ENCODE data around the gene IFT20. TPM values are rescaled to one million over a fixed set of nuclear protein-coding genes. Genes with fewer than 3 reads are reported as not detected.

IFT20 gene
- total and polyA plus RNA-seq, 12 donors = 8.5 to 38.2 (median 11.2) TPM

- H3K4me1 ChIP-seq = peaks cover 4 to 40% (median 29%) of the 10 kb centered on the region in 9 donors
- no peak for DNase-seq
- H3K9me3 ChIP-seq = no peaks in the 10 kb centered on the region
- ATAC-seq = peak in 3 of 8 donors; percentile 1 to 17 (median 7)
- H3K36me3 ChIP-seq = peaks cover 0 to 6% (median 0%) of the 10 kb centered on the region in 9 donors
- peak overlapping the region; percentile 48 to 78 (median 66) for H3K4me3 ChIP-seq
- peaks cover 0 to 22% (median 0%) of the 10 kb centered on the region in 7 donors for H3K27me3 ChIP-seq
- 9% methylated on average over 53 of the region's 53 CpGs for WGBS, 2 donors
- peak overlapping the region in 9 of 10 donors; percentile 61 to 85 (median 79) for H3K27ac ChIP-seq
- intact Hi-C loops (cut with DNase I) = no loop called here
- no peak for TF ChIP-seq CTCF (IDR thresholded peaks at IDR 0.05)
Observed at GRCh38 chr17:28372203-28372944, 37.1 kb upstream of the IFT20 start.

GRCh38 chr17:28371245-28372202, 36.3 kb upstream of the IFT20 start, which contains the start of gene SARM1:
TSS of gene SARM1 (plus strand) at chr17:28371694. CDS start at chr17:28372033, 339 bp downstream.
- WGBS, 2 donors = 1% methylated on average over 68 to 80 of the region's 80 CpGs
- H3K9me3 ChIP-seq = no peaks in the 10 kb centered on the region
- intact Hi-C loops (cut with DNase I) = no loop called here
- DNase-seq (peak; percentile 90 to 92), ATAC-seq (peak; percentile 83 to 93 (median 88))
- peaks cover 0 to 6% (median 0%) of the 10 kb centered on the region in 9 donors for H3K36me3 ChIP-seq
- H3K27me3 ChIP-seq = peaks cover 0 to 22% (median 0%) of the 10 kb centered on the region in 7 donors
- no peak for TF ChIP-seq CTCF (IDR thresholded peaks at IDR 0.05)
- H3K27ac ChIP-seq = peak within 1 kb of the TSS; percentile 4 to 85 (median 79)
- H3K4me1 ChIP-seq = peaks cover 4 to 40% (median 29%) of the 10 kb centered on the region in 9 donors
- H3K4me3 ChIP-seq = peak within 1 kb of the TSS; percentile 48 to 78 (median 66)

GRCh38 chr17:28370744-28371103, 35.5 kb upstream of the IFT20 start:
- no peak for TF ChIP-seq CTCF (IDR thresholded peaks at IDR 0.05)
- 84 to 88% methylated on average over 1 of the region's 1 CpG for WGBS, 2 donors
- Histone ChIP-seq H3K9me3 (no peaks in the 10 kb centered on the region), H3K27me3 (peaks cover 0 to 22% (median 0%) of the 10 kb centered on the region in 7 donors), H3K27ac (peak overlapping the region; percentile 4 to 85 (median 79)), H3K36me3 (peaks cover 0 to 6% (median 0%) of the 10 kb centered on the region in 9 donors), H3K4me3 (peak overlapping the region in 7 of 10 donors; percentile 64 to 78 (median 68)), H3K4me1 (peaks cover 4 to 40% (median 29%) of the 10 kb centered on the region in 9 donors)
- ATAC-seq (no peak), DNase-seq (no peak)
- intact Hi-C loops (cut with DNase I) = no loop called here
